CD4-positive, CD25-positive, alpha-beta regulatory T cell (primary cell): Measurements from ENCODE around the gene INSC. TPM values are rescaled to one million over a fixed set of nuclear protein-coding genes. Genes with fewer than 3 reads are reported as not detected.

Experiments used
- ATAC-seq, 2 donors: fragments of 150-1000 bp; cut with Tn5 transposase; one replicate each; pipeline ENCODE4 v1.10.0; 2021; ENCODE audit warnings: low read depth in 2 of 2, moderate number of reproducible peaks in 2 of 2, moderate library complexity in 1 of 2
- DNase-seq, 3 donors: peaks; one replicate each; pipeline versions ENCODE4 v3.0.0 to v3.0.0-alpha.2; 2012 to 2022; ENCODE audit warnings: mixed read lengths in 1 of 3
- H3K27ac ChIP-seq: one replicate; pipeline ENCODE4 v1.7.0; 2013; ENCODE audit warnings: mild to moderate bottlenecking, low read length; ENCODE audit not compliant: insufficient read depth, poor library complexity, severe bottlenecking
- H3K27me3 ChIP-seq: one replicate; pipeline ENCODE4 v1.7.0; 2013; ENCODE audit warnings: low read length; ENCODE audit not compliant: control insufficient read depth, insufficient read depth
- H3K36me3 ChIP-seq: one replicate; pipeline ENCODE4 v1.7.0; 2013; ENCODE audit warnings: mild to moderate bottlenecking, low read length, moderate library complexity; ENCODE audit not compliant: control insufficient read depth, insufficient read depth
- H3K4me1 ChIP-seq: 2 replicates; pipeline ENCODE4 v1.7.0; 2013; ENCODE audit warnings: mild to moderate bottlenecking, low read length; ENCODE audit not compliant: insufficient read depth, control insufficient read depth, poor library complexity, severe bottlenecking
- H3K4me3 ChIP-seq: one replicate; pipeline ENCODE4 v1.7.0; 2013; ENCODE audit warnings: low read depth, mild to moderate bottlenecking, low read length, moderate library complexity
- H3K9me3 ChIP-seq, 2 experiments: 1 replicate in 1 of 2; 2 replicates in 1 of 2; pipeline ENCODE4 v1.7.0; 2013; ENCODE audit warnings: low read length in 2 of 2, mild to moderate bottlenecking in 1 of 2, moderate library complexity in 1 of 2; ENCODE audit not compliant: control insufficient read depth in 2 of 2
- H3K27ac Mint-ChIP-seq, 3 donors: one replicate each; pipeline ENCODE4 v1.8.0; 2020 to 2022; ENCODE audit warnings: mild to moderate bottlenecking in 3 of 3, mixed read lengths in 3 of 3, moderate library complexity in 2 of 3
- H3K27me3 Mint-ChIP-seq: one replicate; pipeline ENCODE4 v1.8.0; 2022; ENCODE audit warnings: mild to moderate bottlenecking, mixed read lengths
- H3K36me3 Mint-ChIP-seq: one replicate; pipeline ENCODE4 v1.8.0; 2020; ENCODE audit warnings: mixed read lengths
- H3K4me1 Mint-ChIP-seq, 4 donors: one replicate each; pipeline ENCODE4 v1.8.0; 2020 to 2022; ENCODE audit warnings: mixed read lengths in 4 of 4, mild to moderate bottlenecking in 1 of 4
- H3K4me3 Mint-ChIP-seq, 4 donors: one replicate each; pipeline ENCODE4 v1.8.0; 2020 to 2022; ENCODE audit warnings: mild to moderate bottlenecking in 4 of 4, mixed read lengths in 4 of 4, moderate library complexity in 3 of 4
- H3K9me3 Mint-ChIP-seq, 7 donors: one replicate each; pipeline ENCODE4 v1.8.0; 2020 to 2022; ENCODE audit warnings: mixed read lengths in 7 of 7, mild to moderate bottlenecking in 3 of 7, moderate library complexity in 2 of 7
- polyA plus RNA-seq, 4 donors: library from polyadenylated mRNA; unstranded; fragments of 300-500 nt; fragmentation: Illumina TruSeq; gene quantifications; one replicate each; pipeline ENCODE4 v1.2.3, GENCODE V29; 2021
- total RNA-seq: library from RNA; stranded (reverse); gene quantifications from one replicate; pipeline ENCODE4 v1.2.3, GENCODE V29; 2022

Gene INSC
- total and polyA plus RNA-seq, 5 donors from 2014 or later, result 0.15 to 0.20 TPM; not detected in 3

DNA sequence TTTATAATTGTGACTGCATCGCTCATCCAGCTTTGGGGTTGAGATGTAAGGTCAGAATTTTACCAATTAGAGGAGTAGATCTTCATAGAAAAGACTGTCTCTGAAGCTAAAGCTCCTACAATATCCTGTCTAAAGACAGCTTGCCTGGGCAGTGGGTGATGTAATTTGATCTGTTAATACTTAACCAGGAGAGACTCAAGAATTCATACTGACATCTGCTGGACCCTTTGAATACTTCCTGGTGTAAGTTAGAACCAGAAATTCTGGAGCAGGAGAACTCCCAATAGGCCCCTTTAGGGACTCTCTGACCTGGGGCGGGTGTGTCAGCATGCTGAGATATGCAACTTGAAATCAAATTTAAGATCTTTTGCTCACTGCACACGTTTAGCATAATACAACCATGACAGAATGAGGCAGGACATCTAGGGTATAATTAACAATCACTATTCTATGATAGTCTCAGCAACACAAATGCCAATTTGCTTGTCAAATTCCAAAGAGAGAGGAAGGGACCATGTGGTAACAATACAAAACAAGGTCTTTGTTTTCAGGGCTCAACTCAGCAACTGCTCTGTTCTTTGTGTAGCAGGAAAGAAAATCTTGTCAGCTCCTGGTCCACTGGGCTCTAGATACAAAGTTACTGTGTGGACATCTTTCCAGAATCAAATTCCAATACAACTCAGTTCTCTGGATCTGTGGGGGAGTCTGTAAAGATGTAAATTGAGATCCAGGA is 143.9 kb downstream of the INSC start:
- DNase-seq, result no peak
- Histone ChIP-seq H3K4me1 (no peaks in the 10 kb centered on the region), H3K27me3 (no peaks in the 10 kb centered on the region), H3K4me3 (no peak overlapping the region), H3K27ac (no peak overlapping the region), H3K36me3 (no peaks in the 10 kb centered on the region), H3K9me3 (no peaks in the 10 kb centered on the region)
- no peak for ATAC-seq
- H3K27ac Mint-ChIP-seq, result no peak overlapping the region
- peaks cover 5% of the 10 kb centered on the region for H3K27me3 Mint-ChIP-seq
- no peak overlapping the region for H3K4me3 Mint-ChIP-seq
- no peaks in the 10 kb centered on the region for H3K4me1 Mint-ChIP-seq
- no peaks in the 10 kb centered on the region for H3K36me3 Mint-ChIP-seq
- peaks cover 0 to 5% (median 0%) of the 10 kb centered on the region in 7 donors for H3K9me3 Mint-ChIP-seq

GRCh38 chr11:15266999-15267398 is 152.3 kb downstream of the INSC start:
- H3K4me3 Mint-ChIP-seq, result no peak overlapping the region
- H3K4me1 Mint-ChIP-seq, result no peaks in the 10 kb centered on the region
- ATAC-seq (no peak), DNase-seq (no peak)
- H3K27me3 Mint-ChIP-seq, result no peaks in the 10 kb centered on the region
- Histone ChIP-seq H3K27ac (no peak overlapping the region), H3K27me3 (no peaks in the 10 kb centered on the region), H3K4me3 (no peak overlapping the region), H3K36me3 (no peaks in the 10 kb centered on the region), H3K9me3 (peaks cover 5% of the 10 kb centered on the region in 2 experiments), H3K4me1 (no peaks in the 10 kb centered on the region)
- no peak overlapping the region for H3K27ac Mint-ChIP-seq
- H3K36me3 Mint-ChIP-seq, result no peaks in the 10 kb centered on the region
- peaks cover 0 to 22% (median 6%) of the 10 kb centered on the region in 7 donors for H3K9me3 Mint-ChIP-seq

GRCh38 chr11:15268598-15268997 is 153.9 kb downstream of the INSC start:
- no peak overlapping the region for H3K4me3 Mint-ChIP-seq

GRCh38 chr11:15275141-15275540 is 160.4 kb downstream of the INSC start:
- Mint-ChIP-seq H3K9me3 (peaks cover 0 to 2% (median 0%) of the 10 kb centered on the region in 7 donors), H3K4me3 (no peak overlapping the region), H3K27me3 (no peaks in the 10 kb centered on the region), H3K27ac (no peak overlapping the region), H3K4me1 (no peaks in the 10 kb centered on the region), H3K36me3 (no peaks in the 10 kb centered on the region)
- Histone ChIP-seq H3K36me3 (no peaks in the 10 kb centered on the region), H3K4me1 (no peaks in the 10 kb centered on the region), H3K9me3 (no peaks in the 10 kb centered on the region), H3K27me3 (no peaks in the 10 kb centered on the region), H3K4me3 (no peak overlapping the region), H3K27ac (no peak overlapping the region)
- ATAC-seq (no peak), DNase-seq (no peak)

More at GRCh38 chr11:15268598-15268997, 153.9 kb downstream of the INSC start:
- no peaks in the 10 kb centered on the region for H3K4me1 Mint-ChIP-seq
- Histone ChIP-seq H3K36me3 (no peaks in the 10 kb centered on the region), H3K27ac (no peak overlapping the region), H3K4me3 (no peak overlapping the region), H3K4me1 (no peaks in the 10 kb centered on the region), H3K9me3 (peaks cover 5% of the 10 kb centered on the region in 2 experiments), H3K27me3 (no peaks in the 10 kb centered on the region)
- no peak overlapping the region for H3K27ac Mint-ChIP-seq
- no peaks in the 10 kb centered on the region for H3K36me3 Mint-ChIP-seq
- H3K27me3 Mint-ChIP-seq, result no peaks in the 10 kb centered on the region
- peaks cover 0 to 22% (median 6%) of the 10 kb centered on the region in 7 donors for H3K9me3 Mint-ChIP-seq
- no peak for DNase-seq
- ATAC-seq, result no peak

DNA sequence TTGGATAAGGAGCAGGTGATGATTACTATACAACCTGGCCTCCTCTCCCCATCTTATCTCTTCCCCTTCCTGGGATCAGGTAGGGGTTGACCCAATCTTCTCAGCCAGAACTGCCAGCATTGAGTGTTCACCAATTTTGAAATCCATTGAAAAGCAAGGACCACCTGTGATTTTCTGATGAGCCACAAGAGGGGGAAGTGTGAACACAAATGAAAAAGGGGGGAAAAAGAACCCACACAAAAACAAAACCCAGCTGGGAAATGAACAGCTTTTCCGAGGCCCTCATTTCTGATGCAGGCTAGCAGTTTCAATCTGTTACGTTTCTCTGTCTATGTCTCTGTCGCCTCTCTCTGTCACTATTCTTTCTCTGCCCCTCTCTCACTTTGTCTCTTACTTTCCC is 161.9 kb downstream of the INSC start:
- Histone ChIP-seq H3K4me3 (no peak overlapping the region), H3K27ac (no peak overlapping the region), H3K36me3 (no peaks in the 10 kb centered on the region), H3K4me1 (no peaks in the 10 kb centered on the region), H3K27me3 (no peaks in the 10 kb centered on the region), H3K9me3 (no peaks in the 10 kb centered on the region)
- Mint-ChIP-seq H3K27me3 (no peaks in the 10 kb centered on the region), H3K9me3 (peaks cover 0 to 2% (median 0%) of the 10 kb centered on the region in 7 donors), H3K4me1 (no peaks in the 10 kb centered on the region), H3K27ac (no peak overlapping the region), H3K4me3 (no peak overlapping the region), H3K36me3 (no peaks in the 10 kb centered on the region)
- ATAC-seq (no peak), DNase-seq (no peak)

DNA sequence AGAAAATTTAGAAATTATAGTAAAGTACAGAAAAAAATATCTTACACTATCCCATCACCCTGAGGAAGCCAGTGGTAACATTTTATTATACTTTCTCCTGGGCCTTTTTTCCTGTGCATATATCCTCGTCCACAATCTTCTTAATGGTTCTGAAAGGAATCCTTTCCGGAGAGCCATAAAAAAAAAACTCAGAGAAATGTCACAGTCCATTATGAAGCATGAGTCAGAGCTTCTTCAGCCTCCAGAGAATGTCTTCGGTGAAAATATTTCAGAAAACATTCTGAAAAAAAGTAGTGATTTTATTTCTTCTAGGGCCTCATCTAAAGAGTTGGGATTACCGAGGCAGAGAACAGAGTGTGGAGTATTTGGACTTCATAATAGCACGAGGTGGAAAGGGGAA is 163.4 kb downstream of the INSC start:
- H3K4me1 Mint-ChIP-seq, result no peaks in the 10 kb centered on the region
- Histone ChIP-seq H3K4me3 (no peak overlapping the region), H3K27me3 (no peaks in the 10 kb centered on the region), H3K9me3 (no peaks in the 10 kb centered on the region), H3K27ac (no peak overlapping the region), H3K4me1 (no peaks in the 10 kb centered on the region), H3K36me3 (no peaks in the 10 kb centered on the region)
- H3K9me3 Mint-ChIP-seq, result peaks cover 0 to 4% (median 0%) of the 10 kb centered on the region in 7 donors
- no peak overlapping the region for H3K4me3 Mint-ChIP-seq
- no peaks in the 10 kb centered on the region for H3K27me3 Mint-ChIP-seq
- no peak overlapping the region for H3K27ac Mint-ChIP-seq
- no peaks in the 10 kb centered on the region for H3K36me3 Mint-ChIP-seq
- DNase-seq, result no peak
- no peak for ATAC-seq

DNA sequence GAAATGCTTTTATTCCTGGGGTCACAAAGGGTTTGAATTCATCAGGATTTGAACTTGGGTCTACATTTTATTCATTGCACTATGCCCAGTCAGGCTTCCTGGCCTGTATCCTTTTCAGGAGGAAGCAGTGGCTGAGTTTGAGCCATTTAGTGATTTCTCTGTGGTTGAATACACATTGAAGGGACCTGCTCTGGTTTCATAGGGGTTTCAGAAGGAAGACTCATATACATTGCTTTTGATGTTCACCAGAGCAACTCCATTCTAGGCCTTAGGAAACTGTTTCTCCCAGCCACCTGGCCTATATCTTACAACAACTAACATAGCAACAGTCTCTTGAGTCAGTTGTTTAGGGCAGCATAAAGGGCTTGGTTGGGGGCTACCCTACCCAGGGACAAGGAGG is 165.7 kb downstream of the INSC start:
- Mint-ChIP-seq H3K27me3 (no peaks in the 10 kb centered on the region), H3K36me3 (no peaks in the 10 kb centered on the region), H3K4me1 (no peaks in the 10 kb centered on the region), H3K27ac (no peak overlapping the region), H3K9me3 (peaks cover 0 to 2% (median 0%) of the 10 kb centered on the region in 7 donors), H3K4me3 (no peak overlapping the region)
- Histone ChIP-seq H3K27me3 (no peaks in the 10 kb centered on the region), H3K36me3 (no peaks in the 10 kb centered on the region), H3K4me3 (no peak overlapping the region), H3K27ac (no peak overlapping the region), H3K4me1 (no peaks in the 10 kb centered on the region), H3K9me3 (no peaks in the 10 kb centered on the region)
- ATAC-seq (no peak), DNase-seq (no peak)

GRCh38 chr11:15282754-15283153 is 168.0 kb downstream of the INSC start:
- no peaks in the 10 kb centered on the region for H3K9me3 ChIP-seq
- no peaks in the 10 kb centered on the region for H3K27me3 ChIP-seq
- DNase-seq, result no peak
- Mint-ChIP-seq H3K36me3 (no peaks in the 10 kb centered on the region), H3K4me1 (no peaks in the 10 kb centered on the region), H3K27me3 (no peaks in the 10 kb centered on the region), H3K4me3 (no peak overlapping the region), H3K27ac (no peak overlapping the region), H3K9me3 (peaks cover 0 to 2% (median 0%) of the 10 kb centered on the region in 7 donors)
- H3K27ac ChIP-seq, result no peak overlapping the region
- no peaks in the 10 kb centered on the region for H3K4me1 ChIP-seq
- no peak overlapping the region for H3K4me3 ChIP-seq
- H3K36me3 ChIP-seq, result no peaks in the 10 kb centered on the region
- ATAC-seq, result no peak
